ENCODE data around the gene ATG10.
A peak's percentile ranks its signal among the peaks of the same experiment; 100 is the strongest.

ATG10 gene

GRCh38 chr5:82152978-82153481 is 181.2 kb downstream of the ATG10 start:
- no peak for TF ChIP-seq CTCF (IDR thresholded peaks at IDR 0.05; ENCODE audit: low read length, missing control alignments)
- no peak overlapping the region for H3K4me3 ChIP-seq (replicated peaks; ENCODE audit: low read depth, low read length)
- no peak for DNase-seq (ENCODE audit: low read depth)

- DNase-seq (ENCODE audit: low read depth), result no peak
- no peak for TF ChIP-seq CTCF (IDR thresholded peaks at IDR 0.05; ENCODE audit: low read length, missing control alignments)
- H3K4me3 ChIP-seq (replicated peaks; ENCODE audit: low read depth, low read length), result no peak overlapping the region
Measured at GRCh38 chr5:82154776-82155175, 183.0 kb downstream of the ATG10 start.

- no peak overlapping the region for H3K4me3 ChIP-seq (replicated peaks; ENCODE audit: low read depth, low read length)
- no peak for TF ChIP-seq CTCF (IDR thresholded peaks at IDR 0.05; ENCODE audit: low read length, missing control alignments)
- DNase-seq (ENCODE audit: low read depth), result no peak
Measured at GRCh38 chr5:82155305-82155704, 183.5 kb downstream of the ATG10 start.

- TF ChIP-seq CTCF (IDR thresholded peaks at IDR 0.05; ENCODE audit: low read length, missing control alignments), result no peak
- no peak overlapping the region for H3K4me3 ChIP-seq (replicated peaks; ENCODE audit: low read depth, low read length)
- no peak for DNase-seq (ENCODE audit: low read depth)
Measured at GRCh38 chr5:82156874-82157273, 185.1 kb downstream of the ATG10 start.

- peak; percentile 82 for DNase-seq (ENCODE audit: low read depth)
Measured at GRCh38 chr5:82158755-82159413, 187.1 kb downstream of the ATG10 start.

GRCh38 chr5:82160948-82161347 is 189.1 kb downstream of the ATG10 start:
- no peak for TF ChIP-seq CTCF (IDR thresholded peaks at IDR 0.05; ENCODE audit: low read length, missing control alignments)

More at GRCh38 chr5:82158755-82159413, 187.1 kb downstream of the ATG10 start:
- no peak overlapping the region for H3K4me3 ChIP-seq (replicated peaks; ENCODE audit: low read depth, low read length)
- TF ChIP-seq CTCF (IDR thresholded peaks at IDR 0.05; ENCODE audit: low read length, missing control alignments), result no peak

GRCh38 chr5:82162573-82162972 is 190.8 kb downstream of the ATG10 start:
- no peak for DNase-seq (ENCODE audit: low read depth)
- no peak for TF ChIP-seq CTCF (IDR thresholded peaks at IDR 0.05; ENCODE audit: low read length, missing control alignments)
- H3K4me3 ChIP-seq (replicated peaks; ENCODE audit: low read depth, low read length), result no peak overlapping the region

More at GRCh38 chr5:82160948-82161347, 189.1 kb downstream of the ATG10 start:
- H3K4me3 ChIP-seq (replicated peaks; ENCODE audit: low read depth, low read length), result no peak overlapping the region
- no peak for DNase-seq (ENCODE audit: low read depth)
